ENCODE measurements around the gene ADGRB2. TPM values are rescaled to one million over a fixed set of nuclear protein-coding genes. Genes with fewer than 3 reads are reported as not detected.

The ADGRB2 gene
- total and polyA plus RNA-seq, 2 of the 4 experiments (the other 2 are of a cell fraction), result 2.2 to 11.9 TPM

- Histone ChIP-seq H3K27ac (ENCODE audit: insufficient read depth, low read length) (no peak overlapping the region), H2AK5ac (ENCODE audit: low read depth, low read length) (no peak overlapping the region), H2AFZ (replicated peaks; ENCODE audit: low read length, poor library complexity) (peak overlapping the region; percentile 72), H3K18ac (ENCODE audit: low read depth, low read length) (no peak overlapping the region), H2BK5ac (ENCODE audit: low read depth, low read length, poor library complexity, severe bottlenecking) (no peak overlapping the region), H4K20me1 (ENCODE audit: insufficient read depth, low read length) (peaks cover 35% of the 10 kb centered on the region), H3K79me1 (ENCODE audit: low read depth in 1 of 2, low read length in 2 of 2) (peaks cover 0 to 3% of the 10 kb centered on the region in 2 experiments; a peak in 1 of 4 replicates), H3K9ac (ENCODE audit: low read depth, low read length) (no peak overlapping the region), H3K9me3 (ENCODE audit: control insufficient read depth, insufficient read depth, low read length) (no peaks in the 10 kb centered on the region), H3K4me3 (ENCODE audit: insufficient read depth, low read depth, low read length) (no peak overlapping the region), H3K9me1 (ENCODE audit: insufficient read depth, low read length) (peaks cover 7% of the 10 kb centered on the region; the same call in 1 of the 2 replicates), H3K4me2 (ENCODE audit: low read depth, low read length) (no peak overlapping the region), H3K14ac (replicated peaks; ENCODE audit: low read depth, low read length) (no peak overlapping the region; the same call in 1 of the 2 replicates), H3K56ac (ENCODE audit: extremely low read depth, insufficient read depth, low read length) (no peak overlapping the region), H4K8ac (ENCODE audit: low read depth in 2 of 2, low read length in 2 of 2) (no peak overlapping the region), H2BK120ac (ENCODE audit: low read depth, low read length) (no peak overlapping the region), H3K27me3 (ENCODE audit: control insufficient read depth, insufficient read depth, low read length) (no peaks in the 10 kb centered on the region), H2AK9ac (replicated peaks; ENCODE audit: low read depth, low read length, poor library complexity) (peak overlapping the region; percentile 76), H3K36me3 (ENCODE audit: control insufficient read depth, insufficient read depth, low read length) (no peaks in the 10 kb centered on the region), H2BK20ac (ENCODE audit: low read depth, low read length) (no peak overlapping the region), H4K5ac (ENCODE audit: low read depth, low read length) (no peak overlapping the region), H2BK15ac (ENCODE audit: low read depth, low read length) (no peak overlapping the region), H3K4me1 (ENCODE audit: control insufficient read depth, insufficient read depth, low read length) (peaks cover 36% of the 10 kb centered on the region), H4K91ac (ENCODE audit: insufficient read depth, low read depth, low read length) (no peak overlapping the region), H3K4ac (ENCODE audit: low read depth, low read length) (no peak overlapping the region), H3K23ac (ENCODE audit: low read depth, low read length) (peak overlapping the region; percentile 44; the same call in 1 of the 2 replicates)
- POLR2A ChIA-PET (ENCODE audit: unreplicated experiment), result no interaction called here
- no TSS peak for BruUV-seq (replicated peaks)
- in situ Hi-C loops (cut with MboI; ENCODE audit: low sequenced_read_pairs), result no loop called here
- dilution Hi-C loops (cut with HindIII; ENCODE audit: low sequenced_read_pairs, unreplicated experiment), result no loop called here
- ATAC-seq (ENCODE audit: low read depth) (peak; percentile 41), DNase-seq (peak; percentile 77)
- WGBS, 2 experiments (ENCODE audit: extremely low coverage in 2 of 2, insufficient read length in 1 of 2), result 55% methylated on average over 2 of the region's 11 CpGs; no CpG with 5 or more reads in 1 of the 2 experiments
- TF ChIP-seq NFE2L2 (IDR thresholded peaks at IDR 0.05; ENCODE audit: low read depth, low read length), result no peak
- 0 out of 2 replicates have a peak, but pooled peaks have one; percentile 44 for TF ChIP-seq MXI1 (IDR thresholded peaks at IDR 0.05; ENCODE audit: borderline replicate concordance, low read depth, low read length)
- TF ChIP-seq RAD21 (IDR thresholded peaks at IDR 0.05; ENCODE audit: low read length), result peak; percentile 6; the same call in 1 of the 2 replicates
- TF ChIP-seq USF2 (IDR thresholded peaks at IDR 0.05; ENCODE audit: low read depth, low read length), result peak; percentile 70
- peak; percentile 11; the same call in 1 of the 2 replicates for TF ChIP-seq MAZ (IDR thresholded peaks at IDR 0.05; ENCODE audit: borderline replicate concordance, low read depth, low read length)
- no peak for TF ChIP-seq CHD1 (IDR thresholded peaks at IDR 0.05; ENCODE audit: low read depth, low read length)
- TF ChIP-seq MAFK (IDR thresholded peaks at IDR 0.05; ENCODE audit: low read depth, low read length), result no peak
- TF ChIP-seq ELK1 (IDR thresholded peaks at IDR 0.05; ENCODE audit: borderline replicate concordance, low read depth, low read length), result no peak
- TF ChIP-seq FOS (IDR thresholded peaks at IDR 0.05; ENCODE audit: low read depth, low read length), result peak; percentile 31; the same call in 1 of the 2 replicates
- intact Hi-C loops (cut with micrococcal nuclease), result no loop called here
- CTCF ChIA-PET, result no interaction called here
These were observed 13.2 kb downstream of the ADGRB2 start for GRCh38 chr1:31750858-31751510.

All from IMR-90 (cell line).